GM18867 (cell line): ENCODE measurements around the gene APOBEC4.

ENCODE experiments used
- ATAC-seq: cut with Tn5 transposase; IDR thresholded peaks from one replicate; pipeline ENCODE4 v1.9.1; 2021; ENCODE audit warnings: mild to moderate bottlenecking, moderate library complexity; ENCODE audit not compliant: unreplicated experiment

APOBEC4 gene

GRCh38 chr1:183675381-183675780 lies 22.3 kb upstream of the APOBEC4 start:
- ATAC-seq, result no peak

DNA sequence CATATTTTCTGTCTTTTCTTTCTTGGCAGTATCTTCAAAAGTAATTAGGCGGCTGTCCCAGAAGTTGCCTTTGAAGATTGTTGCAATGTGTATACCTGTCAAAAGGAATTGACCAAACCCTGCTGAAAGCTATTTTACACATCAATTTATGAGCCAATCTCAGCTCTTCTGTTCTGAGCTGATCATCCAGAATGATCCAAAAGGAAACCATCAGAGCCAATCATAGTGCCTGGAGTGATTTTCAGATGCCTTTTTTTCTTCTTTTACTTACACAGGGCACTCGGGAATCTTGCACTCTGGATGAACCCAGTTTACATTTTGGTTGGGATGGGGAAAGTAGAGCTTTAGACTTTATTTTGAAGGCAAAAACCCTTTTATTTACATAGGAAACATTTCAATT lies 21.8 kb upstream of the APOBEC4 start:
- ATAC-seq, result no peak

DNA sequence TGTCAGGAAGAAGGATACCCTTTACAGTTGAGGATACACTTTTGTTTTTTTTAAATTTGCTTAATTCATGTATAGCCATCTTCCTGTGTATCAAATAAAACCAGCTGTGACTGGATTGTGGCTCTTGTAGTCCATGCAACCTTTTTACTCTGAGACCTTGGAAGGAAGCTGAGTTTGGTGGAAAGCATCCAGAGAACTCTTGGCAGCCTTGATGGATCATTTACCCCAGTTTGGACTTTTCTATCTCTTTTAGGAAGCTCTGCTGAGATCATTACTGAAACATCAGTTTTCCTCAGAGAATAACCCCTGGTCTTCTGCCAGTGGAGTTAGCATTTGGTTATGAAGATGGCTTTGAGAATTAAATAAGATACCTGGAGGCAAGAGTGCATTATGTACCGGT lies 21.2 kb upstream of the APOBEC4 start:
- no peak for ATAC-seq

GRCh38 chr1:183673605-183674323 lies 20.6 kb upstream of the APOBEC4 start:
- no peak for ATAC-seq

- ATAC-seq, result no peak
Observed at GRCh38 chr1:183670169-183670568, 17.1 kb upstream of the APOBEC4 start.

DNA sequence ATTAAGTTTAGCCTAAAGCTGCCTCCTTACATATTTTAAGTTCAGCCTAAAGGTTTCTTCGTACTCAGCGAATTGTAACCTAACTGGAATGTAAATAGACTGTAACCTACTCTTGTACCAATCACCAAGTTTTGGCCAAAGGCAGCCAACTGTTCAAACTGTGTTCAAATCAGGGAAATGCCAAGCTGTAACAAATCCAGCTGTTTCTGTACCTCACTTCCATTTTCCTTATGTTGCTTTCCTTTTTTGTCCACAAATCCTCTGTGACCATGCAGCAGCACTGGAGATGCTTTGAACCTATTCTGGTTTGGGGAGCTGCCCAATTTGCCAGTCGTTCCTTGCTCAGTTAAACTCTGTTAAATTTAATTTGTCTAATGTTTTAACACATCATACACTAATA lies 3.2 kb upstream of the APOBEC4 start:
- ATAC-seq, result no peak

DNA sequence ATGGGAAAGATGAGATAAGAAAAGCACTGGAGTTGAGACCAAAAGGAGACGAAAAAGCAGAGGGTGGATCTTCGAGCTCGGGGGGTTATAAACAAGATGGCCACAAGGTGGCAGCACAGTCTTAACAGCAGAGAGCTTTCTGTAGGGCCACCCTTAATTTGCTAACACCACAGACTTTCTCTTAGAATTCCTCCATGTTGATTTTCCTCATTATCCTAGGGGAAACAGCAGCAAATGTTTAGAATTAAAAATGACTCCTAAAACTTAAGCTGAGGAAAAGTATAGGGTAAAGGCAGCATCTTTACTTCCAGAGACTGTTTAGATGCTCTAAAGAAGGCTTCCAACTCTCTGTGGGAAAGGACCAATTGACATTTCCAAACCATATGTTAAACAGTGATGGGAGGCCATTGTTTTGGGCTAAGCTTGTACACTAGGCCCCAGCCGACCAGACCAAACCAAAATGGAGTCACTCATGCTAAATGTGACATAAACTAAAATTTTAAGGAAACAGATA lies 2.5 kb upstream of the APOBEC4 start:
- ATAC-seq, result peak; percentile 53

GRCh38 chr1:183654706-183655105 lies 1.6 kb upstream of the APOBEC4 start:
- no peak for ATAC-seq

DNA sequence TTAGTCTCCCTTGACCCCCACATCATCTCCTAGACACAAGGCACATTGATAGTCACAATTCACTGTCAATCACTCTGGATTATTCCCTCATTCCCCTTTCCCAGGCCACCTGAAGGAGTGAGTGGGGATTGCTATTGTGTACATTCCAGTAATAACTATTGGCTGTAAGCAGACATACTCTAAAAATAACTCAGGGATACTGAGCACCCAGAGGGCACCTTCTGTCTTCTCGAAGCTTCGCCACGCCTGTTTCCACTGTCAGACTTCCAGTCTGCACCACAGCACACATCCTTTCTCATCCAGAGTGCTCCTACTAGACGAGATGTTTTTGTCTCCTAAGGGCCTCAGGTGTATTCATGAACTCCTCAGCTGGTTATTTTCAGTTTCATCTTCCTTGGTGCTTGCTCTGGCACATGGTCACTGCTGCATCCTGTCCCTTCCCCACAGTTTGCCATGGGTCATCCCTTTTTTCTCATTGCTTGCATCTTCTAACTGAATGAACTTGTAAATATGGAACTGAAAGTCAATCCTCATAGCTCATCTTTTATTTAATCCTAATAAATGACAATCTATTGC lies 848 bp upstream of the APOBEC4 start:
- ATAC-seq, result no peak

DNA sequence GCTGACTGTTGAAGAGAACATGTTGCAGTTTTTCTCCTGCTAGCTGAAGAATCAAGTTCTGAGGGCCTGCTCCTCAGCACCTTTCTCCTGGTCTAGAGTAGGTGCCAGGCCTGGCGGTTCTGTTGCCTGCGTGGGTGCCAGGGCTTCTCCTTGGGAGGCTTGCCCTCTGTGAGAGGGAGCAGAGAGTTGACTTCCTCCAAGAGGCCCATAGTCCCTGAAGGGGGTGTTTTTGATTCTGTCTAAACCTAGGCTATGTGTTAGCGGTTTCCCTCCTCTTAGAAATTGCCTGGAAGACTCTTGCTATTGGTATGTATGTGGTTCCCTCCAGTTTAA lies 312 bp upstream of the APOBEC4 start:
- no peak for ATAC-seq

DNA sequence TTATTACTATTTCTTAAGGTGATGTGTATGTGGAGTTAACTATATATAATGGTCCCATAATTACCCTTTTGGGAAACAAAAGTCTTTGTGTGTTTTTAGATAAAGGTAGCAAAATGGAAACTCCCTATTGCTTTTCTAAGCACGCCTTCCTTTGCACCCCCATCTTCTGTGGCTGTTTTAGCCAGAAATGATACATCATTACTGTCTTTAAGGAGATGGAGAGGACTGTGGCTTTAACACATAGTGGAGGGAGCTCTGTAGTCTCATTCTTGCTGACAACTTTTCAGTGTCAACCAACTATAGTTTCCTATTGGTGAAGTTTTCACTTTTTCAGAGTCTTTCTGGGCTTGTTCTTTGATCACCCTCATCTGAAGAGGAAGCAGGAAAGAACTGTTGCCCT lies 1.0 kb downstream of the APOBEC4 start:
- ATAC-seq, result peak; percentile 70

DNA sequence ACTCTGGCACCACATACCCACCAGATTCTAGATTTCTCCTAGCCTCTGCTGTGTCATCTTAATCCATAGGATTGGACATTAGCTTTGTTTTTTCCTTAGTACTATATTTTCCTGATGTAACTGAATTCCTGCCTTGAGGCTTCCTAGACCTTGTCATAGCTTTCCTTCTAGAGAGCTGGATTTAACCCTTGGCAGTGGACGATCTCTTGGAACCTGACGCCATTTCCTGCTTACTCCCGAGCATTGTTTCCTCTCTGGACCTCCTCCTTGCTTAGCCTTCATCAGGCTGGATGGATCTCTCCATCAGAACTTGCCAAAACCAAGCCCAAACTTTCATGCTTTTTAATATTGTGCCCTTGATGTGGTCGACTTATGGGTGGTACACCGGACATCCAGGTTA lies 1.5 kb downstream of the APOBEC4 start:
- ATAC-seq, result no peak

- no peak for ATAC-seq
Observed at GRCh38 chr1:183648042-183648441, 5.1 kb downstream of the APOBEC4 start.

DNA sequence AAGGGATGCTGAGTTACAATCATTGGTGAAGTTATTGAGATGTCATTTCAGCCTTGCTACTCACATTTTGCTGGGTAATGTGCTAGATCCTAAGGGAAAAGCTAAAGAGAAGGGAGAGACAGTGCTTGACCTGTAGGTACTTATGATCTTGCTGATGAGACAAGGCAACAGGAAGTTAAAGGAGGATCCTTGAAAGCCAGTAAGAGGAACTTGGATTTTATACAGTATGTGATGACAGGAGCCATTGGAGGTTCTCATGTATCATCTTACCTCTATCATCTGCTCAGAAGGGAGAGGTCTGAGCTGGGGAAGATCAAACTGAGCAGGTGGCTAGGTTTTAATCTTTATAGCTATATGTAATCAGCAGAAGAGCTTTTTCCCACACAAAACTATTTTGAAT lies 6.3 kb downstream of the APOBEC4 start:
- no peak for ATAC-seq

DNA sequence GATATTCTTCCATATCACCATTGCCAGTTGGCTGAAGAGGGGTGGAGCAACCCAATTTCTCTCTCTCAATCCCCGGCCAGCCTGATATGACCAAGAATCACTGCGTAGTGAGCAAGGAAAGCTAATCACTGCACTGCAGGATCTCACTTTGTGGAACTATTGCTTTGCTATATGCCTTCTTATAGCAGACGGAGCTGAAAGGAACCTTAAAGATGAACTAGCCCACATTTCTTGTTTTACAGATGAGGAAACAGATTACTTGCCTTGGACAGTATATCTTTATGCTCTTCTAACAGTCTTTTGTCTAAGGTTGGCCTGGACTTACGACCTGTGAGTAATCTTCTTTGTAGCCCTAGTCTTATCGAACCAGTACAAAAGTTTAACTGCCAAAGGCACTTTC lies 7.6 kb downstream of the APOBEC4 start:
- ATAC-seq, result no peak

DNA sequence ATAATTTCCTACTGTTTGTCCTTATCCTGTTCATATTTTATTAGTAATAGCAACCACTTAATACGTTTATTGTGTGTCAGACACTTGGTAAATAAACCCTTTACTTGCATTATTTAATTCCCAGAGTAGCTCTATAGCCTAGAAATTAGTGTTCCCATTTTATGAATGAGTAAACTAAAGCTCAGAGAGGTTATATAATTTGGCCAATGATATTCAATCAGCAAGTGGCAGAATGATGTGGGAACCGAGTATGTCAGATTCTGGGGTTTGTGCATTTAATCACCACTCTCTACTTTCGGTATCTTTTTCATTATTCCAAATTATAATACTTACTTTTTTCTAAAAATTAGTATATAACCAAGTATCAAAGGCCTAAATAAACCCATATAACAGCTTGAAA lies 10.9 kb downstream of the APOBEC4 start:
- ATAC-seq, result no peak

DNA sequence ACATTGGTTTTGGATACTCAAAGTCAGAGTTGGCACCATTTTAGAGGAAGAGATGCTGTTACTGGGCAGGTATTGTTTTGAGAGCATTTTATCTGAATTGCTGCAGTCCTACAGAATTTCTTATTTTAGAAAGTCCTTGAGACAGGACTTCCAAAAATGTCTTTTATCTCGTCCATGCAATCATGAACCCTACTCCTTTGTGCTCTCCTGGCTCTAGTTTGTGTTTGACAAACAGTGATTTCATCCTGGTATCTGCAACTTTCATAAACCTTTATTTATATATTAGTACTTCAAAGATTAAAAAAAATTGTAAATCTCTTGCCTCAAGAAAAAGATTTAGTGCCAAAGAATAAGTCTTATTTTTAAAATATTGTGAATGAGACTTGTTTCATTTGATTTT lies 12.9 kb downstream of the APOBEC4 start:
- no peak for ATAC-seq

DNA sequence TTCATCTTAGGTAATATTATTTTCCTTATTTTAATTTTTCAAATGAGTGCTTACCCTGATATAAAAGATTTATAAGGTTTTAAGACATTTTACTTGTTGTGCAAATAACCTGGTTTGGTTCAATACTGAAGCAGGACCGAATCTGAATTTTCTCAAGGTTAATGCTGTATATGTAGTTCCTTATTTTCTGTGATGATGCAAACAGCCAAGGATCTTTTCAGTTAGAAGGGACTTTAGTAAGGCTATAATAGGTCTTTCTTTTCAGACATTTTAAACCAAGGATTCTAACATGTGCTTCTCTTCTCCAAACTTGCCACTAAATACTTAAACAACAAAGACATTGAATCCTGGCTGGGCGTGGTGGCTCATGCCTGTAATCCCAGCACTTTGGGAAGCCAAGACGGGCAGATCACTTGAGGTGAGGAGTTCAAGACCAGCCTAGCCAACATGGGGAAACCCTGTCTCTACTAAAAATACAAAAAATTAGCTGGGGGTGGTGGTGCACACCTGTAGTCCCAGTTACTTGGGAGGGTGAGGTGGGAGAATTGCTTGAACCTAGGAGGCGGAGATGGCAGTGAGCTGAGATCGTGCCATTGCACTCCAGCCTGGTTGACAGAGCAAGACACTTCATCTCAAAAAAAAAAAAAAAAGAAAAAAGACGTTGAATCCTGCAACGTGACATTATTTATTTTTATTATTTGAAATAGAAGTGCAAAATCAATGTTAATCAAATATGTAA lies 14.3 kb downstream of the APOBEC4 start:
- no peak for ATAC-seq

DNA sequence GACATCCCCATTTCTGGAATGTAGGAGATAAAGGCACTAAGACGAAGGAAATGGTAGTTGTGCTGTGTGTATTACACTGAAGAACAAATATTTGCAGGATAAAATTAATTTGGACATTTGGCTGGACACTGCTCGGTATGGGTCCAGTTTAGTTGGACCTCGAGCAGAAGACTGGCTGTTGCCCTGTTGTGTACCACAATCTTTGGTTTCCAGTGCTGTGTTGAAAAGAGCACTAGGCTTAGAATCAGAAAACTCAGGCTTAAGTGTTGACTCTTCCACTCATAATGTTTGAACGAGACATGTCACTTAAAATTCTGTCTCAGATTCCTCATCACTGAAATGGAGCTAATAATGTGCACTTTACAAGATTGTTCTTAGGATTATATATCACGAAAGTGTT lies 16.3 kb downstream of the APOBEC4 start:
- no peak for ATAC-seq

GRCh38 chr1:183636334-183636682 lies 16.8 kb downstream of the APOBEC4 start:
- ATAC-seq, result peak; percentile 1

DNA sequence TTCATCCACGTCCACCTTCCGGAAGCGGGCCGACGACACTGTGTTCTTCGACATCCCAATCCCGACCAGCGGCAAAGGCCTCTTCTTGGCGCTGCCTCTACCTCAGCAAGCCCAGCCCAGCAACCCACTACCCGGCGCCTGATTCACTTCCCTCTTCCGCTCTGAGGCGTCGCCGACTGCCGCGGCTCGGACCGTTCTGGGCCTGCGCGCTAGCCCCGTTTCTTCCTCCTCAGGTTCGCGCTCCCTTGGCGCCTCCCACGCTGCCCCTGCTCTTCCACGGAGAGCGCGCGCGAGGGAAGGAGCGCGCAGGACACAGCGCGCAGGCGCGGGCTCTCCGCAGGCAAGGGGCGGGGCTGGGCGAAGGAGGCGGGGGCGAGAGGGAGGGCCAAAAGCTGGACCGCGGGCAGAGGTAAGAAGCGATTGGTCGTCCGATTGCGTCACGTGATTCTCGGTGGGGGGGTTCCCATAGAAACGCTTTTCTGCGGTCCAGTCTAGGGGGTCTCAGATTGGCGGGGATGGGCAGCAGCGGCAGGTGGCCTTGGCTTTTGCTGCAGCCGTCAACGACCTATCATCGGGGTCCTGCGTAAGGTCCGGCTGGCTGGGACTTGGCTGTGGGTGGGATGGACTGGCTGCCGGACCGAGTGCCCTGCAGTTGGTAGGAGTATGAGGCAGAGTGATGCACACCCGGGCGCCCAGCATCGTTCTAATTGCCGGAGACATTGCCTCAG lies 17.3 kb downstream of the APOBEC4 start, which contains the start of gene ARPC5:
TSS of gene ARPC5 (minus strand) at position 178 of the 728 bp plus-strand sequence. CDS start at position 54, 124 bp downstream.
- ATAC-seq, result peak; percentile 87
